Measurements from ENCODE around the gene PLA2G4B. TPM values are rescaled to one million over a fixed set of nuclear protein-coding genes. Genes with fewer than 3 reads are reported as not detected.

The PLA2G4B gene
- total and polyA plus RNA-seq, 9 donors, result 4.8 to 17.5 (median 10.6) TPM

DNA sequence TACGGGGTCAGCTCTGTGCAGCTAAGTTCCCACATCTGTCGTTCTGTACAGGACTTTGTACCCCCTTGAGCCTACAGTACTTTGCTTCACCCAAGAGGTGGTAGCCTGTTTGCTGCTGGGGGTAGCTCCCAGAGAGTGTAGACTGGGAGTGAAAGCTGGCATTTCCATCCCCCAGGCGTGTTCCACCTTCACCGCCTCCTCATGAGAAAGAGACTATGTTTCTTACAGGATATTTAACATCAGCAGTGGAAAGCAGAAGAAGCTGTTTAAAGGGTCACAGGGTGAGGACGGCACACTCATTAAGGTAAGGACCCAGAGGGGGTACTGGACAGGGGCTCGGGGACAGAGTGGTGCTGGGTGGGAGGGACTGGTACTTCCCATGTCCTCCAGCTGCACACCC is 20.9 kb upstream of the PLA2G4B start:
- Histone ChIP-seq H3K4me1 (ENCODE audit: insufficient read depth) (no peaks in the 10 kb centered on the region), H3K27me3 (no peaks in the 10 kb centered on the region), H3K4me3 (no peak overlapping the region), H3K27ac (no peak overlapping the region), H3K36me3 (no peaks in the 10 kb centered on the region), H3K9me3 (no peaks in the 10 kb centered on the region)
- intact Hi-C loops (cut with DNase I), result loop anchor here in 1 of 4 donors (10.0 kb wide), 1 partner anchor 263 kb away; the partner anchor contains the start of gene TYRO3
- DNase-seq, result no peak
- WGBS, 3 donors, result 78 to 86% (median 83%) methylated on average over 6 of the region's 6 CpGs
- TF ChIP-seq EP300 (IDR thresholded peaks at IDR 0.05) (no peak), POLR2A (IDR thresholded peaks at IDR 0.05) (no peak)
- TF ChIP-seq, protein P1, sequence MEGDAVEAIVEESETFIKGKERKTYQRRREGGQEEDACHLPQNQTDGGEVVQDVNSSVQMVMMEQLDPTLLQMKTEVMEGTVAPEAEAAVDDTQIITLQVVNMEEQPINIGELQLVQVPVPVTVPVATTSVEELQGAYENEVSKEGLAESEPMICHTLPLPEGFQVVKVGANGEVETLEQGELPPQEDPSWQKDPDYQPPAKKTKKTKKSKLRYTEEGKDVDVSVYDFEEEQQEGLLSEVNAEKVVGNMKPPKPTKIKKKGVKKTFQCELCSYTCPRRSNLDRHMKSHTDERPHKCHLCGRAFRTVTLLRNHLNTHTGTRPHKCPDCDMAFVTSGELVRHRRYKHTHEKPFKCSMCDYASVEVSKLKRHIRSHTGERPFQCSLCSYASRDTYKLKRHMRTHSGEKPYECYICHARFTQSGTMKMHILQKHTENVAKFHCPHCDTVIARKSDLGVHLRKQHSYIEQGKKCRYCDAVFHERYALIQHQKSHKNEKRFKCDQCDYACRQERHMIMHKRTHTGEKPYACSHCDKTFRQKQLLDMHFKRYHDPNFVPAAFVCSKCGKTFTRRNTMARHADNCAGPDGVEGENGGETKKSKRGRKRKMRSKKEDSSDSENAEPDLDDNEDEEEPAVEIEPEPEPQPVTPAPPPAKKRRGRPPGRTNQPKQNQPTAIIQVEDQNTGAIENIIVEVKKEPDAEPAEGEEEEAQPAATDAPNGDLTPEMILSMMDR (IDR thresholded peaks at IDR 0.05), result no peak

GRCh38 chr15:41819455-41820050 is 19.1 kb upstream of the PLA2G4B start:
- Histone ChIP-seq H3K4me1 (ENCODE audit: insufficient read depth) (no peaks in the 10 kb centered on the region), H3K27ac (no peak overlapping the region), H3K9me3 (no peaks in the 10 kb centered on the region), H3K4me3 (no peak overlapping the region), H3K27me3 (no peaks in the 10 kb centered on the region), H3K36me3 (no peaks in the 10 kb centered on the region)
- 80 to 92% (median 90%) methylated on average over 9 of the region's 9 CpGs for WGBS, 3 donors
- intact Hi-C loops (cut with DNase I), result loop anchor here in 1 of 4 donors (10.0 kb wide), 1 partner anchor 265 kb away; the partner anchor contains the start of gene TYRO3
- DNase-seq, result no peak
- TF ChIP-seq EP300 (IDR thresholded peaks at IDR 0.05), result no peak
- TF ChIP-seq, protein P1 (IDR thresholded peaks at IDR 0.05), result no peak
- no peak for TF ChIP-seq POLR2A (IDR thresholded peaks at IDR 0.05)

GRCh38 chr15:41820791-41821423 is 17.7 kb upstream of the PLA2G4B start:
- H3K9me3 ChIP-seq, result no peaks in the 10 kb centered on the region
- TF ChIP-seq POLR2A (IDR thresholded peaks at IDR 0.05) (no peak), EP300 (IDR thresholded peaks at IDR 0.05) (no peak)
- TF ChIP-seq, protein P1 (IDR thresholded peaks at IDR 0.05), result no peak
- 69 to 72% (median 71%) methylated on average over 6 of the region's 6 CpGs for WGBS, 3 donors
- no peaks in the 10 kb centered on the region for H3K4me1 ChIP-seq (ENCODE audit: insufficient read depth)
- no peaks in the 10 kb centered on the region for H3K36me3 ChIP-seq
- intact Hi-C loops (cut with DNase I), result no loop called here
- H3K27me3 ChIP-seq, result no peaks in the 10 kb centered on the region
- no peak overlapping the region for H3K27ac ChIP-seq
- no peak for DNase-seq
- H3K4me3 ChIP-seq, result no peak overlapping the region

DNA sequence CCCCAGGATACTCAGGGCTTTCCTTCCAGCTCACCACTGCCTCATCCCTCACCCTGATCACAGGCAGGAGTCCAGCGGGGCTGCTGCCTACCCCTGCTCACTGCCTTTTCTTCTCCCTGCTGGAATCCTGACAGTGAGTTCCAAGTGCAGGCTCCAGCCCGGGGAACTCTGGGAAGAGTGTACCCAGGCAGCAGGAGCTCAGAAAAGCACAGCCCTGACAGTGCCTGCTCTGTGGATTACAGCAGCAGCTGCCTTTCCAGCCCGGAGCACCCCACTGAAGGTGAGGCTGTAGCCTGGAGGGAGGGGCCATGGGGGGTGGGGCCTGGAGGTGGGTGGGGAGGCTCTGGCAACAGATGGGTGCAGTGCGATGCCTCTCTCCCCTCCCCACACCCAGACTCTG is 16.8 kb upstream of the PLA2G4B start:
- Histone ChIP-seq H3K4me3 (no peak overlapping the region), H3K36me3 (no peaks in the 10 kb centered on the region), H3K4me1 (ENCODE audit: insufficient read depth) (no peaks in the 10 kb centered on the region), H3K9me3 (no peaks in the 10 kb centered on the region), H3K27me3 (no peaks in the 10 kb centered on the region), H3K27ac (no peak overlapping the region)
- no peak for DNase-seq
- WGBS, 3 donors, result 72 to 77% (median 73%) methylated on average over 4 of the region's 4 CpGs
- no peak for TF ChIP-seq EP300 (IDR thresholded peaks at IDR 0.05)
- TF ChIP-seq, protein P1 (IDR thresholded peaks at IDR 0.05), result no peak
- no peak for TF ChIP-seq POLR2A (IDR thresholded peaks at IDR 0.05)
- intact Hi-C loops (cut with DNase I), result no loop called here
